Keratinocyte (primary cell): ENCODE results near the gene ASS1. TPM values are rescaled to one million over a fixed set of nuclear protein-coding genes. Genes with fewer than 3 reads are reported as not detected.
A peak's percentile ranks its signal among the peaks of the same experiment; 100 is the strongest.

Experiments
- DNase-seq: peaks from one replicate; pipeline ENCODE4 v3.0.0-alpha.2; 2011; ENCODE audit warnings: low read depth, missing footprints, low spot score
- FAIRE-seq: peaks from 2 replicates; lab custom pipeline; 2011; peaks lifted over from hg19 to GRCh38; lab: Jason Lieb, UNC
- H2AFZ ChIP-seq: 2 replicates; pipeline ENCODE4 v1.6.0; 2012; ENCODE audit warnings: low read length, control low read depth, inconsistent platforms; ENCODE audit not compliant: control insufficient read depth
- H3K27ac ChIP-seq: 2 replicates; pipeline ENCODE4 v1.5.1; 2011; ENCODE audit warnings: low read length; ENCODE audit not compliant: control insufficient read depth, insufficient read depth
- H3K27me3 ChIP-seq: 3 replicates; pipeline ENCODE4 v1.6.0; 2011; ENCODE audit warnings: low read length; ENCODE audit not compliant: control insufficient read depth, insufficient read depth; ENCODE audit errors: extremely low read depth
- H3K36me3 ChIP-seq, 2 experiments: 2 replicates in 1 of 2; 3 replicates in 1 of 2; pipeline ENCODE4 v1.5.1; 2011; ENCODE audit warnings: low read length in 2 of 2, mild to moderate bottlenecking in 1 of 2; ENCODE audit not compliant: control insufficient read depth in 2 of 2, insufficient read depth in 2 of 2; ENCODE audit errors: extremely low read depth in 1 of 2
- H3K4me1 ChIP-seq: 3 replicates; pipeline ENCODE4 v1.5.1; 2011; ENCODE audit warnings: low read length; ENCODE audit not compliant: control insufficient read depth, insufficient read depth; ENCODE audit errors: extremely low read depth
- H3K4me2 ChIP-seq: 3 replicates; pipeline ENCODE4 v1.6.0; 2011; ENCODE audit warnings: low read depth, low read length; ENCODE audit not compliant: control insufficient read depth, insufficient read depth; ENCODE audit errors: extremely low read depth
- H3K4me3 ChIP-seq, 3 experiments: fragments of 200-600 bp in 1 of 3; sonication (generic) in 1 of 3; 2 replicates in 2 of 3; 3 replicates in 1 of 3; pipeline ENCODE4 v1.5.1; 2011 to 2016; ENCODE audit warnings: low read length in 3 of 3, mild to moderate bottlenecking in 3 of 3, control low read depth in 2 of 3, inconsistent platforms in 1 of 3, low read depth in 1 of 3, mixed read lengths in 1 of 3, mixed run types in 1 of 3, moderate library complexity in 1 of 3; ENCODE audit not compliant: control insufficient read depth in 2 of 3, insufficient read depth in 2 of 3; ENCODE audit errors: extremely low read depth in 1 of 3
- H3K79me2 ChIP-seq: 2 replicates; pipeline ENCODE4 v1.6.0; 2012; ENCODE audit warnings: low read length; ENCODE audit not compliant: control insufficient read depth, insufficient read depth
- H3K9ac ChIP-seq: 3 replicates; pipeline ENCODE4 v1.6.0; 2011; ENCODE audit warnings: low read length; ENCODE audit not compliant: control insufficient read depth, insufficient read depth; ENCODE audit errors: extremely low read depth
- H3K9me1 ChIP-seq: 3 replicates; pipeline ENCODE4 v1.6.0; 2011; ENCODE audit warnings: low read length; ENCODE audit not compliant: control insufficient read depth, insufficient read depth; ENCODE audit errors: extremely low read depth
- H3K9me3 ChIP-seq: 2 replicates; pipeline ENCODE4 v1.5.1; 2012; ENCODE audit warnings: low read depth, low read length; ENCODE audit not compliant: control insufficient read depth
- H4K20me1 ChIP-seq: 3 replicates; pipeline ENCODE4 v1.6.0; 2011; ENCODE audit warnings: low read length; ENCODE audit not compliant: control insufficient read depth, insufficient read depth; ENCODE audit errors: extremely low read depth
- EZH2 ChIP-seq: IDR thresholded peaks from one replicate; pipeline ENCODE4 v1.6.1; 2012; ENCODE audit warnings: inconsistent platforms, mild to moderate bottlenecking, low read length, moderate library complexity
- dilution Hi-C: fragments of 300-500 bp; cut with MboI; formaldehyde crosslinking; loops from one replicate; pipeline ENCODE4 v1.7.0; 2020; ENCODE audit warnings: low sequenced_read_pairs; ENCODE audit not compliant: extremely low pct_ligation_motif_present
- polyA plus RNA-seq, 5 experiments: library from polyadenylated mRNA; depleted of rRNA in 3 of 5; stranded (reverse) in 3 of 5; stranded (forward) in 1 of 5; unstranded in 1 of 5; fragments of >200 nt; gene quantifications; 1 replicate in 1 of 5; 2 replicates in 3 of 5; 3 replicates in 1 of 5; pipeline versions ENCODE4 v1.2.1 to v1.2.3, GENCODE V29; 2011 to 2012; ENCODE audit warnings: missing spikeins in 2 of 5, low read depth in 1 of 5, low replicate concordance in 1 of 5
- TF ChIP-seq, protein P1 (sequence below), 3 experiments: IDR thresholded peaks in 1 of 3; conservative IDR thresholded peaks in 1 of 3; optimal IDR thresholded peaks in 1 of 3; 2 replicates in 2 of 3; 3 replicates in 1 of 3; pipeline versions ENCODE3 to v1.5.1; 2011; ENCODE audit warnings: low read length in 3 of 3, mild to moderate bottlenecking in 3 of 3, moderate library complexity in 2 of 3, control low read depth in 1 of 3, inconsistent platforms in 1 of 3; ENCODE audit not compliant: insufficient read depth in 2 of 3; ENCODE audit errors: extremely low read depth in 1 of 3

ASS1 gene
- polyA plus RNA-seq, 1 donor (not counting 4 experiments of a cell fraction or from before 2014, with no cell fraction given) = 52.4 TPM

DNA sequence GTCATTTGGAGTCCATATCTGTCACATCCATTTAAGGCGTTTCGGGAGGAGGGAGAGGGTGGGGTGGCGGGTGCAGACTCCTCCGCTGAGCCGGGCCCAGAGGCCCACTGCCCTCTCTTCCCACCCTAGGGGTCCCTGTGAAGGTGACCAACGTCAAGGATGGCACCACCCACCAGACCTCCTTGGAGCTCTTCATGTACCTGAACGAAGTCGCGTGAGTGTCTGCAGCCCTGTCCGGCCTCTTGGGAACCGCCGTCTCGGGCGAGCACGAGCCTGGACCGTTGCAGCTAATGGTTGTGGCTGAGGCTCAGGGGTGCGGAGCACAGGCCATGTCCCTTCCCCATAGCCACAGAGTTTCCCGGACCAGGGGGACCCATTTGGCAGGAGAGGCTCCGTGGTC, 34.8 kb downstream of the ASS1 start:
- Histone ChIP-seq H3K9ac (no peak overlapping the region), H3K4me2 (no peak overlapping the region), H3K79me2 (no peaks in the 10 kb centered on the region), H2AFZ (no peak overlapping the region), H3K4me3 (no peak overlapping the region), H3K9me3 (no peaks in the 10 kb centered on the region), H3K9me1 (no peaks in the 10 kb centered on the region), H3K27me3 (no peaks in the 10 kb centered on the region), H3K4me1 (no peaks in the 10 kb centered on the region), H4K20me1 (no peaks in the 10 kb centered on the region), H3K27ac (no peak overlapping the region), H3K36me3 (no peaks in the 10 kb centered on the region)
- DNase-seq (no peak), FAIRE-seq (no peak)
- TF ChIP-seq, protein P1, sequence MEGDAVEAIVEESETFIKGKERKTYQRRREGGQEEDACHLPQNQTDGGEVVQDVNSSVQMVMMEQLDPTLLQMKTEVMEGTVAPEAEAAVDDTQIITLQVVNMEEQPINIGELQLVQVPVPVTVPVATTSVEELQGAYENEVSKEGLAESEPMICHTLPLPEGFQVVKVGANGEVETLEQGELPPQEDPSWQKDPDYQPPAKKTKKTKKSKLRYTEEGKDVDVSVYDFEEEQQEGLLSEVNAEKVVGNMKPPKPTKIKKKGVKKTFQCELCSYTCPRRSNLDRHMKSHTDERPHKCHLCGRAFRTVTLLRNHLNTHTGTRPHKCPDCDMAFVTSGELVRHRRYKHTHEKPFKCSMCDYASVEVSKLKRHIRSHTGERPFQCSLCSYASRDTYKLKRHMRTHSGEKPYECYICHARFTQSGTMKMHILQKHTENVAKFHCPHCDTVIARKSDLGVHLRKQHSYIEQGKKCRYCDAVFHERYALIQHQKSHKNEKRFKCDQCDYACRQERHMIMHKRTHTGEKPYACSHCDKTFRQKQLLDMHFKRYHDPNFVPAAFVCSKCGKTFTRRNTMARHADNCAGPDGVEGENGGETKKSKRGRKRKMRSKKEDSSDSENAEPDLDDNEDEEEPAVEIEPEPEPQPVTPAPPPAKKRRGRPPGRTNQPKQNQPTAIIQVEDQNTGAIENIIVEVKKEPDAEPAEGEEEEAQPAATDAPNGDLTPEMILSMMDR (optimal IDR thresholded peaks at IDR 0.05 in 1 of 3, IDR thresholded peaks at IDR 0.05 in 1 of 3, conservative IDR thresholded peaks at IDR 0.05 in 1 of 3; ENCODE audit: extremely low read depth in 1 of 3, insufficient read depth in 2 of 3, low read length in 3 of 3) = no peak
- TF ChIP-seq EZH2 = no peak
- dilution Hi-C loops = no loop called here

DNA sequence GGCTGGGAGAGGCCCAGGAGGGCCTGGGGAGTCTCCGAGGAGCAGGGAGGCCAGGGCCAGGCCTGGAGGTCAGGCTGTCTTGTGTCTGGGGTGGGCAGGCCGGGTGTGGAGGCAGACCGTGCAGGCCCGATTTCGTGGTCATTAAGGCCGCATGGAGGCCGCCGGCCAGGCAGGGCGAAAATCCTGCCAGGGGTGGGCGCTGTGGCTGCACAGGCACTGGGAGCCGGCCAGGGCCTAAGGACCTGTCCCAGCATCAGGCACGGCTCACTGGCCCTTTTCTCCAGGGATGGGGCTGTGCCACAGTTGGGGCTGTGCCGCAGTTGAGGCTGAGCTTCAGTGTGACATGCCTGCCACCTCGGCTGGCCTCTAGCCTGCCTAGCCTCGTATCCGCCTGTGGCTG, 35.9 kb downstream of the ASS1 start:
- H3K9me1 ChIP-seq = no peaks in the 10 kb centered on the region
- no peaks in the 10 kb centered on the region for H3K4me1 ChIP-seq
- no peak overlapping the region for H3K4me2 ChIP-seq
- dilution Hi-C loops = no loop called here
- H4K20me1 ChIP-seq = no peaks in the 10 kb centered on the region
- no peak overlapping the region for H3K9ac ChIP-seq
- TF ChIP-seq EZH2 = no peak
- TF ChIP-seq, protein P1 (optimal IDR thresholded peaks at IDR 0.05 in 1 of 3, IDR thresholded peaks at IDR 0.05 in 1 of 3, conservative IDR thresholded peaks at IDR 0.05 in 1 of 3; ENCODE audit: extremely low read depth in 1 of 3, insufficient read depth in 2 of 3, low read length in 3 of 3) = peak in 2 of 3 experiments; percentile 31 to 45
- DNase-seq = no peak
- H3K79me2 ChIP-seq = no peaks in the 10 kb centered on the region
- H3K9me3 ChIP-seq = no peaks in the 10 kb centered on the region
- H3K27me3 ChIP-seq = no peaks in the 10 kb centered on the region
- no peak overlapping the region for H2AFZ ChIP-seq
- H3K36me3 ChIP-seq = no peaks in the 10 kb centered on the region
- no peak overlapping the region for H3K4me3 ChIP-seq
- no peak for FAIRE-seq
- H3K27ac ChIP-seq = no peak overlapping the region
